ENCODE measurements around the gene C17orf107. TPM values are rescaled to one million over a fixed set of nuclear protein-coding genes. Genes with fewer than 3 reads are reported as not detected.

The C17orf107 gene
- total RNA-seq, 2 experiments from 2014 or later, result 28.9 to 30.5 TPM

GRCh38 chr17:4852567-4853207 lies 46.6 kb upstream of the C17orf107 start:
- Histone ChIP-seq H3K27me3 (ENCODE audit: control insufficient read depth in 1 of 2, insufficient read depth in 2 of 2, low read length in 2 of 2) (no peaks in the 10 kb centered on the region), H3K27ac (ENCODE audit: low read depth in 1 of 2, low read length in 2 of 2) (no peak overlapping the region), H3K36me3 (ENCODE audit: insufficient read depth, low read length) (peaks cover 17% of the 10 kb centered on the region), H3K4me3 (ENCODE audit: low read length) (no peak overlapping the region), H3K4me1 (ENCODE audit: insufficient read depth, low read length) (peaks cover 21% of the 10 kb centered on the region), H3K9me3 (ENCODE audit: control insufficient read depth in 1 of 2, insufficient read depth in 1 of 2, low read length in 2 of 2) (peaks cover 0 to 5% of the 10 kb centered on the region in 2 experiments)
- H3K9me3 Mint-ChIP-seq, result peaks cover 4% of the 10 kb centered on the region
- H3K4me1 Mint-ChIP-seq (ENCODE audit: low read depth), result peaks cover 52% of the 10 kb centered on the region
- ChIA-PET CTCF (interaction anchor here (1.0 kb wide), 1 partner anchor 63 kb away, joined by 3 read pairs; no protein-coding TSS in a partner anchor), POLR2A (no interaction called here)
- intact Hi-C loops (cut with DNase I, micrococcal nuclease), result no loop called here
- peaks cover 43% of the 10 kb centered on the region for H3K36me3 Mint-ChIP-seq (ENCODE audit: low read depth)
- no peak for TF ChIP-seq CTCF (IDR thresholded peaks at IDR 0.05)
- ATAC-seq (ENCODE audit: poor library complexity) (peak; percentile 67), DNase-seq (peak in 3 of 14 experiments; percentile 33 to 76 (median 70))
- H3K4me3 Mint-ChIP-seq, result peak overlapping the region; percentile 36
- H3K27me3 Mint-ChIP-seq, result no peaks in the 10 kb centered on the region
- peak overlapping the region; percentile 72 for H3K27ac Mint-ChIP-seq

- H3K27ac ChIP-seq (ENCODE audit: low read depth in 1 of 2, low read length in 2 of 2), result no peak overlapping the region
- no peak overlapping the region for H3K4me3 Mint-ChIP-seq
- H3K4me1 Mint-ChIP-seq (ENCODE audit: low read depth), result peaks cover 54% of the 10 kb centered on the region
Observed at GRCh38 chr17:4853208-4853671, 46.1 kb upstream of the C17orf107 start.

GRCh38 chr17:4854111-4854681 lies 45.1 kb upstream of the C17orf107 start:
- H3K4me1 Mint-ChIP-seq (ENCODE audit: low read depth), result peaks cover 54% of the 10 kb centered on the region
- peaks cover 4% of the 10 kb centered on the region for H3K9me3 Mint-ChIP-seq
- H3K27me3 Mint-ChIP-seq, result no peaks in the 10 kb centered on the region
- peaks cover 46% of the 10 kb centered on the region for H3K36me3 Mint-ChIP-seq (ENCODE audit: low read depth)
- peak overlapping the region; percentile 46 for H3K27ac Mint-ChIP-seq
- CTCF ChIA-PET, result no interaction called here
- ATAC-seq (ENCODE audit: poor library complexity) (no peak), DNase-seq (no peak)
- intact Hi-C loops (cut with DNase I, micrococcal nuclease), result no loop called here
- Histone ChIP-seq H3K27me3 (ENCODE audit: control insufficient read depth in 1 of 2, insufficient read depth in 2 of 2, low read length in 2 of 2) (no peaks in the 10 kb centered on the region), H3K4me3 (ENCODE audit: low read length) (no peak overlapping the region), H3K9me3 (ENCODE audit: control insufficient read depth in 1 of 2, insufficient read depth in 1 of 2, low read length in 2 of 2) (peaks cover 0 to 5% of the 10 kb centered on the region in 2 experiments), H3K36me3 (ENCODE audit: insufficient read depth, low read length) (peaks cover 19% of the 10 kb centered on the region), H3K4me1 (ENCODE audit: insufficient read depth, low read length) (peaks cover 25% of the 10 kb centered on the region), H3K27ac (ENCODE audit: low read depth in 1 of 2, low read length in 2 of 2) (no peak overlapping the region)
- TF ChIP-seq CTCF (IDR thresholded peaks at IDR 0.05), result no peak
- POLR2A ChIA-PET, result no interaction called here
- H3K4me3 Mint-ChIP-seq, result no peak overlapping the region

More at GRCh38 chr17:4853208-4853671, 46.1 kb upstream of the C17orf107 start:
- H3K4me1 ChIP-seq (ENCODE audit: insufficient read depth, low read length), result peaks cover 21% of the 10 kb centered on the region
- intact Hi-C loops (cut with DNase I, micrococcal nuclease), result no loop called here
- no peaks in the 10 kb centered on the region for H3K27me3 ChIP-seq (ENCODE audit: control insufficient read depth in 1 of 2, insufficient read depth in 2 of 2, low read length in 2 of 2)
- ChIA-PET CTCF (no interaction called here), POLR2A (no interaction called here)
- no peak for DNase-seq
- Mint-ChIP-seq H3K9me3 (peaks cover 4% of the 10 kb centered on the region), H3K27ac (no peak overlapping the region), H3K27me3 (no peaks in the 10 kb centered on the region), H3K36me3 (ENCODE audit: low read depth) (peaks cover 46% of the 10 kb centered on the region)
- TF ChIP-seq CTCF (IDR thresholded peaks at IDR 0.05), result no peak
- H3K4me3 ChIP-seq (ENCODE audit: low read length), result no peak overlapping the region
- H3K9me3 ChIP-seq (ENCODE audit: control insufficient read depth in 1 of 2, insufficient read depth in 1 of 2, low read length in 2 of 2), result peaks cover 0 to 5% of the 10 kb centered on the region in 2 experiments
- H3K36me3 ChIP-seq (ENCODE audit: insufficient read depth, low read length), result peaks cover 17% of the 10 kb centered on the region
- no peak for ATAC-seq (ENCODE audit: poor library complexity)
